ENCODE data around the gene NAT16.
"Not testable (repeated sequence)": the region's sequence is repeated elsewhere in the genome, so short reads cannot be mapped to it uniquely, and the experiment has no call there.

NAT16 gene

DNA sequence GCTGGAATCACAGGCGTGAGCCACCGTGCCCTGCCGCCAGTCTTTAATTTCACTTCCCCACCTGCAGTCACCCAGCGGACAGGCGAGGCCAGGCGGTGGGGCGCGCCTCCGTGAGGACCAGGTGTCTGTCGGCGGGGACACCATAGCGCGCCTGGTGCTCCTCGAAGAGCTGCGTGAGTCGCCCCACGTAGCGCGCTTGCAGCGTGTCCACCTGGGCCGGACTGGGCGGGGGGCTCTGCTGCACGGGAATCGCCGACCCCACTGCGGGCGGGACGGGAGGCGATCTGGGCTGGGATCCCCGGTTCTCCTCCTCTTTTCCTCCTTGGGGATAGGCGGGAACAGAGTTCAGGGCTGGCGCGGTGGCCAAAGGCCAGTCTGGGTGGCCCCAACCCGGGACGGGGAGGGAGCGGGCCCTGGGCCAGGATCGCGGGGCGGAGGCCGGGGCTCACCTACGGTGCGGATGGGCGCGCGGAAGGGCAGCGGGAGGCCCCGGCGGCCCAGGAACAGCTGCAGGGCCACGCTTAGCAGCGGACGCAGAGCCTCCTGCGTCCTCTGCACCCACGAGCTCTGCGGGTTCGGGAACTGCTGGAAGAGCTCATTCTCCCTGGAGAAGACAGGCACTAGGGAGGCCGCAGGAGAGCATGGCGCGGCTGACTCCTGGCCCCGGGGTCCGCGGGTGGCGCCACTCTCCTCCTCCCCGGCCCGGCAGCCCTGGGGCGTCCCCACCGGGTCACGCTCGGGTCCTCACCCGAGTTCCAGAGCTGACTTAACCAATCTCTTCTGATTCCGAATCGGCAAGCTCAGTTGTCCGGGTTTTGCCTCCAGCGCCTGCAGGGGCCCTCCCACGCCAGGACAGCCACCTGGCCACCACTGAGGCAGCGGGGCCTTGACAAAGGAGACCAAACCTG lies 21.9 kb upstream of the NAT16 start:
- no peak for DNase-seq (ENCODE audit: low read depth)

- DNase-seq (ENCODE audit: low read depth): no peak
Measured at GRCh38 chr7:101200862-101201599, 20.9 kb upstream of the NAT16 start, which contains the start of gene MOGAT3. Gene MOGAT3 (minus strand): TSS chr7:101201036. CDS start chr7:101200854, 182 bp downstream.

GRCh38 chr7:101200504-101200861 lies 20.4 kb upstream of the NAT16 start:
- DNase-seq (ENCODE audit: low read depth): no peak

- DNase-seq (ENCODE audit: low read depth): not testable (repeated sequence)
Measured at GRCh38 chr7:101199522-101199921, 19.4 kb upstream of the NAT16 start.

DNA sequence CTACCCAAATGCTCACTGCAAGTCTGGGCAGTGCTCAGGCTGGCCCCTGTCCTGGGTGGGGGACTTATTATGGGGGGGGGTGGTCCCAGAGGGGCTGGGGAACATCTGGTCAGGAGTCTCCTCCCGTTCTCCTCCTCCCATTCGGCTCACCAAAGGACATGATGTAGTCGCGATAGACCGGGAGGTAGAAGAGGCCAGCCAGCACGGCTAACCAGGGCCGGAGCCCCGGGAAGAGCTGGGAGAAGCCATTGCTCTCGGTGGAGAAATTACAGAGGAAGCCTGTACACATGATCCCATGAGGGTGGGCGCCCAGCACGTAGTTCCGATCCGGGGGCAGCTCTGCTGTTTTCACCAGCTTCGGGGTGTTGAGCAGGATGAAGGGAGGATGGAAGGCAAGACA lies 18.4 kb upstream of the NAT16 start:
- DNase-seq (ENCODE audit: low read depth): no peak

GRCh38 chr7:101197991-101198390 lies 17.9 kb upstream of the NAT16 start:
- no peak for DNase-seq (ENCODE audit: low read depth)

GRCh38 chr7:101195884-101196283 lies 15.8 kb upstream of the NAT16 start:
- DNase-seq (ENCODE audit: low read depth): no peak

GRCh38 chr7:101189109-101189508 lies 9.0 kb upstream of the NAT16 start:
- DNase-seq (ENCODE audit: low read depth): no peak

DNA sequence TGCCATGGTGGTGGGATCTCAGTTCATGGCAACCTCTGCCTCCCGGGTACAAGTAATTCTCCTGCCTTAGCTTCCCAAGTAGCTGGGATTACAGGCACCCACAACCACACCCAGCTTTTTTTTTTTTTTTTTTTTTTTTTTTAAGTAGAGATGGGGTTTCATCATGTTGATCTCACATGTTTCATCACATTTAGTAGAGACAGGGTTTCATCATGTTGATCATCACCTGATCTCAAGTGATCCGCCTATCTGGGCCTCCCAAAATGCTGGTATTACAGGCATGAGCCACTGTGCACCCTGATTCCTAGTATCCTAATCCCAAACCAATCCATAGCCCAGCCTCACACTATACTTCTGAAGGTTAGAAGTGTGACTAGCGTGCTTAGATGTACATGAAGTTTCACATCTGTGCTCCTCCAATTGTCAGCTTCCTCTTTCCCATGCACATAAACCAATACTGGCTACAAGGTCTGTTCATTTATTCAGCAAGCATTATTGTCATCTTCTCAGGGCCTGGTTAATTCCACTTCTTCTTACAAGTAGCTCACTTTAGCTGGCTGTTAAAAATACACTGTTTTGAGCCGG lies 6.8 kb upstream of the NAT16 start:
- DNase-seq (ENCODE audit: low read depth): no peak

- DNase-seq (ENCODE audit: low read depth): no peak
Measured at GRCh38 chr7:101186194-101186593, 6.1 kb upstream of the NAT16 start.

- DNase-seq (ENCODE audit: low read depth): no peak
Measured at GRCh38 chr7:101185258-101185839, 5.3 kb upstream of the NAT16 start.

- DNase-seq (ENCODE audit: low read depth): no peak
Measured at GRCh38 chr7:101179713-101180112, 380 bp downstream of the NAT16 start.

DNA sequence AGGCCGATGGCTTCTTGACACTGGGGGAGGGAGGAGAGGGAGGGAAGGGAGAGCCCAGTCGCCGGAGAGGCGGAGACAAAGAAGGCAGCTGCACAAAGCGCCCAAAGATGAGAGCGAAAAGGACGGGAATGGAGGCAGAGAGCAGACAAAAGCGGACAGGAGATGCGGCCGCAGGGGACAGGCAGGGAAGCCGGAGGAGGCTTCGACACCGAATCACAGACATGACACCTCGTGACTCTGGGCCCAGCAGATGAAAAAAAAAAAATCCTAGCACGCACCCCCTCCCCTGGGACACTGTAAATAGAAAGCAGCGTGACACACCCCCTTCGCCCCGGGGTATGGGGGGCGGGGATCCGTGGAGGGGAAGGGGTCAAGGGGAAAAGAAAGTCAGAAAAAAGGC lies 976 bp downstream of the NAT16 start:
- no peak for DNase-seq (ENCODE audit: low read depth)

DNA sequence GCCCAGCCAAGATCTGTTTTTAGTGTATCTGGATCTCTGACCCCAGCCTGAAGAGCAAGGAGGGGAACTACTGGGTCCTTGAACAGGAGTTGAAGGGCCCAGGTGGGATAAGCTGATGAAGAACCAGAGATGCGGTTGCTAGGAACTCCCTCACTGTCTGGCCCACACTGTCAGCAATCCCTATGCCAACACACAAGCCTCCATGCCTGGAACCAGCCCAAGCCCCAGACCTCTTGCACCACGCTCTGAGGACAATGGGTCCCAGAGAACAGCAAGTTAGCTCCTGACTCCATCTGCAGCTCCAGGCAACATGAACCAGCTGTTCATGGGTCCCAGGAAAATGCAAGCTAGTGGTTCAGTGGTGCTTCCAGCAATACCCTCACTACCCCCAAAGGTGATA lies 2.4 kb downstream of the NAT16 start:
- no peak for DNase-seq (ENCODE audit: low read depth)

DNA sequence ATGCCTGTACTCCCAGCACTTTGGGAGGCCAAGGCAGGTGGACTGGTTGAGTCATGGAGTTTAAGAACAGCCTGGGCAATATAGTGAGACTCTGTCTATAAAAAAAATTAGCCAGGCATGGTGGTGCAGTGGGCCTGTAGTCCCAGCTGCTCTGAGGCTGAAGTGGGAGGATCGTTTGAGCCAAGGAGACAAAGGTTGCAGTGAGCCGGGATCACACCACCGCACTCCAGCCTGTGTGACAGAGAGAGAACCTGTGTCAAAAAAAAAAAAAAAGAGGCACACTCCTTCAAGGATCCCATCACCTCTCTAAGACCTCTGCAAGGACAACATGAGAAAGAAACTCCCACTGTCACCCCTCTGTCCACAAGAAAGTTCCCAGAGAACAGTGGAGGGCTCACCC lies 4.4 kb downstream of the NAT16 start:
- no peak for DNase-seq (ENCODE audit: low read depth)

GRCh38 chr7:101174322-101174854 lies 5.7 kb downstream of the NAT16 start:
- no peak for DNase-seq (ENCODE audit: low read depth)

GRCh38 chr7:101173752-101174244 lies 6.3 kb downstream of the NAT16 start:
- peak; percentile 44 for DNase-seq (ENCODE audit: low read depth)

DNA sequence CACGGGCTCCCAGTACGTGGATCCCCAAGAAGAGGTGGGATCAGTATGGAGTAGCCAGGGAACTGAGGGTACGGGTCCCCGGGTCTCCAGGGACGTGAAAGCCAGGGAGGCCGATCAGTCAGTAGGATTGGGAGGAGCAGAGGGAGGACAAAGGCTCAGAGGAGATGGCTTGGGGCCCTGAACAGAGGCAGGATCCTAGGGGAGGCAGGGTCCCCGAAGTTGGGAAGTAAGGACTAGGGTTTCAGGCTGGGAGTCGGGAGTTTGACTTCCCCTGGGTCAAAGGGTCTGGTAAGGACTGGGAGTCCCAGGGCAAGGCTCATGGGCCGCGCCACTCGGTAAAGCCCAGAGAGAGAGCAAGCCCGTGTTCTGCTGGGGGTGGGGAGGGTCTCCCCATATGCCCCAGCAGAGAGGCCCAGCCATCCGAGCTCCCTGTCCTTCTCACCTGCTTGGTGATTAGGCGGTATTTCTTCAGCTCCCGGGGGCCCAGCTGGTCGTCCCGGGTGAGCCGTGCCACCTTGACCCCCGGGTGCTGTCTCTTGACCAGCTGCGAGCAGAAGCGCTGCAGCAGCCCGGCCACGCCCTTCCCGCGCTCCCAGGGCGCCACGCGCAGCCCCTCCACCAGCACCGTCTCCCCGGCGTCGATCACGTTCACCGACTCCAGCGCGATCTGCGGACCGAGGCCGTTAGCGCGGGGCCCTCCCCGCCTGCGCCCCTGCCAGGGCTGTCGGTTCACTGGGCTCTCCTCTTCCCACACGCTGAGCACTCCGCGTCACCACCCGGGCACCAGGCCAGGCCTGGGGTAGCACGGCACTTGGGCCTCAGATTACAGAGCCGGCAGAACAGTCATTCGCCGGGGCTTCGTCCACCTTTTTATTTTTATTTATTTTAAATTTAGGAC lies 7.0 kb downstream of the NAT16 start:
- DNase-seq (ENCODE audit: low read depth): no peak

GRCh38 chr7:101172005-101172853 lies 7.9 kb downstream of the NAT16 start:
- no peak for DNase-seq (ENCODE audit: low read depth)

DNA sequence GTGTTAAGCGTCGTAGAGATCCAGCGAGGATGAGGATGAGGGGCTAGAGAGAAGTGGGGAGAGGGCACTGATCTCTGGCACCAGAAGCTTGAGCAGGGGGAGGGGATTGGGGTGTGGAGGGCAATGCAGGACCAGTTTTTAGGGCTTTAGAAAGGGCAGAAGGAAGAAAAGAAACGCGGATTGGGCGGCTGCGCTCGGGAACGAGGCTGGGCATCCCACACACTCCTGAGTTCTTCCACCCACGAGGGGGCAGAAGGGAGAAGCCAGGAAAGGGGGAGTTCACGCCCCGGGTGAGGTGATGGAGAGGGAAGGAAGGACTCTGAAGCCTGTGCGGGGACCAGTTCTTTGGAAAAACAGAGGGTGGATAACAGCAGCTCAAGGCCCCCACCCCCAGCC lies 8.7 kb downstream of the NAT16 start:
- no peak for DNase-seq (ENCODE audit: low read depth)

All from T follicular helper cell (primary cell).